ENCODE results near the gene PLEK. TPM values are rescaled to one million over a fixed set of nuclear protein-coding genes. Genes with fewer than 3 reads are reported as not detected.
A peak's percentile ranks its signal among the peaks of the same experiment; 100 is the strongest.

PLEK gene
- total RNA-seq, 6 experiments from 2014 or later, result 0.98 to 14.8 (median 2.4) TPM

GRCh38 chr2:68429311-68429826 lies 64.3 kb downstream of the PLEK start:
- no peak overlapping the region for H3K4me3 ChIP-seq
- peaks cover 5 to 56% (median 22%) of the 10 kb centered on the region in 4 donors for H3K4me1 ChIP-seq
- no peaks in the 10 kb centered on the region for H3K36me3 ChIP-seq
- no peaks in the 10 kb centered on the region for H3K9me3 ChIP-seq
- ATAC-seq, result no peak
- DNase-seq, result no peak
- no peak overlapping the region for H3K27ac ChIP-seq
- TF ChIP-seq CTCF (IDR thresholded peaks at IDR 0.05) (no peak), POLR2A (IDR thresholded peaks at IDR 0.05) (no peak)
- WGBS (ENCODE audit: insufficient coverage, low coverage, low lambda C conversion rate, missing lambda C conversion rate), result 66% methylated on average over 6 of the region's 7 CpGs
- intact Hi-C loops (cut with DNase I), result no loop called here
- H3K27me3 ChIP-seq, result no peaks in the 10 kb centered on the region

- H3K9me3 ChIP-seq, result no peaks in the 10 kb centered on the region
- peak overlapping the region in 1 of 3 donors; percentile 62 for H3K27ac ChIP-seq
- DNase-seq, result peak in 1 of 3 donors; percentile 66
- H3K36me3 ChIP-seq, result no peaks in the 10 kb centered on the region
- no peak overlapping the region for H3K4me3 ChIP-seq
- ATAC-seq, result peak; percentile 63 to 77 (median 70)
- no peaks in the 10 kb centered on the region for H3K27me3 ChIP-seq
- 30% methylated on average over 4 of the region's 8 CpGs for WGBS (ENCODE audit: insufficient coverage, low coverage, low lambda C conversion rate, missing lambda C conversion rate)
- intact Hi-C loops (cut with DNase I), result loop anchor here in 1 of 2 donors (10.0 kb wide), 1 partner anchor 67 kb away; the partner anchor contains the start of gene PLEK
- peaks cover 5 to 60% (median 21%) of the 10 kb centered on the region in 4 donors for H3K4me1 ChIP-seq
- TF ChIP-seq CTCF (IDR thresholded peaks at IDR 0.05) (no peak), POLR2A (IDR thresholded peaks at IDR 0.05) (no peak)
Measured at GRCh38 chr2:68431316-68431972, 66.4 kb downstream of the PLEK start.

GRCh38 chr2:68432696-68433658 lies 67.9 kb downstream of the PLEK start:
- Histone ChIP-seq H3K4me1 (peaks cover 3 to 45% (median 13%) of the 10 kb centered on the region in 4 donors), H3K4me3 (no peak overlapping the region), H3K27ac (no peak overlapping the region), H3K9me3 (no peaks in the 10 kb centered on the region), H3K36me3 (no peaks in the 10 kb centered on the region), H3K27me3 (no peaks in the 10 kb centered on the region)
- intact Hi-C loops (cut with DNase I), result loop anchor here in 1 of 2 donors (10.0 kb wide), 1 partner anchor 68 kb away; the partner anchor contains the start of gene PLEK
- 50% methylated on average over 4 of the region's 14 CpGs for WGBS (ENCODE audit: insufficient coverage, low coverage, low lambda C conversion rate, missing lambda C conversion rate)
- DNase-seq (no peak), ATAC-seq (no peak)
- TF ChIP-seq CTCF (IDR thresholded peaks at IDR 0.05) (no peak), POLR2A (IDR thresholded peaks at IDR 0.05) (no peak)

- H3K27ac ChIP-seq, result no peak overlapping the region
- no peak for TF ChIP-seq POLR2A (IDR thresholded peaks at IDR 0.05)
- no peak for TF ChIP-seq CTCF (IDR thresholded peaks at IDR 0.05)
- H3K4me1 ChIP-seq, result peaks cover 0 to 29% (median 8%) of the 10 kb centered on the region in 4 donors
- no peak overlapping the region for H3K4me3 ChIP-seq
- intact Hi-C loops (cut with DNase I), result loop anchor here in 1 of 2 donors (10.0 kb wide), 1 partner anchor 70 kb away; the partner anchor contains the start of gene PLEK
- no peaks in the 10 kb centered on the region for H3K27me3 ChIP-seq
- H3K36me3 ChIP-seq, result no peaks in the 10 kb centered on the region
- no peaks in the 10 kb centered on the region for H3K9me3 ChIP-seq
- DNase-seq (no peak), ATAC-seq (no peak)
Measured at GRCh38 chr2:68434981-68435380, 69.9 kb downstream of the PLEK start.

Measured in right lobe of liver (tissue), 6 donors.